CD8-positive, alpha-beta memory T cell (primary cell): Measurements from ENCODE around the gene RPA3. TPM values are rescaled to one million over a fixed set of nuclear protein-coding genes. Genes with fewer than 3 reads are reported as not detected.

Experiments
- CTCF ChIA-PET: fragments of 350-600 bp; sonication (Branson Sonifier 250); formaldehyde crosslinking; loops from one replicate; lab custom pipeline; 2021; ENCODE audit warnings: antibody characterized with exemption; lab: Charles Lee
- POLR2A ChIA-PET: fragments of 350-600 bp; sonication (Branson Sonifier 250); formaldehyde crosslinking; loops from one replicate; lab custom pipeline; 2021; ENCODE audit warnings: antibody characterized with exemption; lab: Charles Lee
- DNase-seq, 5 donors: peaks; one replicate each; pipeline versions ENCODE4 v3.0.0 to v3.0.0-alpha.2; 2020 to 2022; ENCODE audit warnings: mixed read lengths in 1 of 5
- H3K27ac ChIP-seq: one replicate; pipeline ENCODE4 v1.7.0; 2013; ENCODE audit warnings: low read depth, mild to moderate bottlenecking, low read length, moderate library complexity
- H3K27me3 ChIP-seq: 2 replicates; pipeline ENCODE4 v1.7.0; 2013; ENCODE audit warnings: low read length, mild to moderate bottlenecking; ENCODE audit not compliant: insufficient read depth, poor library complexity, severe bottlenecking
- H3K36me3 ChIP-seq: 2 replicates; pipeline ENCODE4 v1.7.0; 2013; ENCODE audit warnings: mild to moderate bottlenecking, low read length, moderate library complexity; ENCODE audit not compliant: insufficient read depth
- H3K4me1 ChIP-seq: 2 replicates; pipeline ENCODE4 v1.7.0; 2013; ENCODE audit warnings: mild to moderate bottlenecking, low read length, moderate library complexity; ENCODE audit not compliant: insufficient read depth
- H3K4me3 ChIP-seq: 2 replicates; pipeline ENCODE4 v1.7.0; 2013; ENCODE audit warnings: mild to moderate bottlenecking, low read length
- H3K9me3 ChIP-seq: 2 replicates; pipeline ENCODE4 v1.7.0; 2013; ENCODE audit warnings: mild to moderate bottlenecking, low read length
- H3K27ac Mint-ChIP-seq, 8 donors: one replicate each; pipeline ENCODE4 v1.8.0; 2020 to 2021; ENCODE audit warnings: mixed read lengths in 8 of 8, mild to moderate bottlenecking in 6 of 8, inconsistent platforms in 3 of 8, moderate library complexity in 3 of 8
- H3K27me3 Mint-ChIP-seq, 2 donors: one replicate each; pipeline ENCODE4 v1.8.0; 2020 to 2021; ENCODE audit warnings: mixed read lengths in 2 of 2, mild to moderate bottlenecking in 1 of 2, moderate library complexity in 1 of 2
- H3K36me3 Mint-ChIP-seq, 3 donors: one replicate each; pipeline ENCODE4 v1.8.0; 2020 to 2021; ENCODE audit warnings: mixed read lengths in 3 of 3, inconsistent platforms in 1 of 3, mild to moderate bottlenecking in 1 of 3
- H3K4me1 Mint-ChIP-seq, 3 donors: one replicate each; pipeline ENCODE4 v1.8.0; 2020 to 2021; ENCODE audit warnings: mixed read lengths in 3 of 3, inconsistent platforms in 1 of 3, mild to moderate bottlenecking in 1 of 3
- H3K4me3 Mint-ChIP-seq, 7 donors: one replicate each; pipeline ENCODE4 v1.8.0; 2020 to 2021; ENCODE audit warnings: mixed read lengths in 7 of 7, mild to moderate bottlenecking in 6 of 7, moderate library complexity in 4 of 7, inconsistent platforms in 2 of 7
- H3K9me3 Mint-ChIP-seq, 5 donors: one replicate each; pipeline ENCODE4 v1.8.0; 2020 to 2022; ENCODE audit warnings: mixed read lengths in 5 of 5, mild to moderate bottlenecking in 3 of 5, moderate library complexity in 2 of 5, inconsistent platforms in 1 of 5
- polyA plus RNA-seq: library from polyadenylated mRNA; unstranded; fragments of 300-500 nt; fragmentation: Illumina TruSeq; gene quantifications from one replicate; pipeline ENCODE4 v1.2.3, GENCODE V29; 2021
- total RNA-seq, 2 experiments: library from RNA; stranded (reverse); gene quantifications; one replicate each; pipeline ENCODE4 v1.2.3, GENCODE V29; 2021

The RPA3 gene
- total and polyA plus RNA-seq, 3 experiments from 2014 or later: 94.9 to 149 (median 145) TPM

DNA sequence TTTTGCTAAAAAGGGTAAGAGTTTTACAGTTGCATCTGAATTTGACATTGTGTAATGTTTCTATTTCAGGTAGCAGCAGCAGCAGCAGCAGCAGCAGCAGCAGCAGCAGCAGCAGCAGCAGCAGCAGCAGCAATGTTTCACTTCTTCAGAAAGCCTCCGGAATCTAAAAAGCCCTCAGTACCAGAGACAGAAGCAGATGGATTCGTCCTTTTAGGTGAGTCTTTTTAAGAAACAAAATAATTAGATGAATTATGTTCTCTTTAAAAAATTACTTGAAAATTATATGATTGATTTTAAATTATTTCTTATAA lies 45.2 kb downstream of the RPA3 start:
- peaks cover 12 to 39% (median 29%) of the 10 kb centered on the region in 3 donors for H3K36me3 Mint-ChIP-seq
- Histone ChIP-seq H3K27ac (no peak overlapping the region), H3K4me1 (peaks cover 20% of the 10 kb centered on the region), H3K9me3 (no peaks in the 10 kb centered on the region), H3K4me3 (no peak overlapping the region), H3K27me3 (no peaks in the 10 kb centered on the region), H3K36me3 (peaks cover 5% of the 10 kb centered on the region)
- POLR2A ChIA-PET: no interaction called here
- no peak for DNase-seq
- H3K4me1 Mint-ChIP-seq: peaks cover 20 to 49% (median 46%) of the 10 kb centered on the region in 3 donors
- H3K27ac Mint-ChIP-seq: peak overlapping the region in 6 of 8 donors; percentile 18 to 83 (median 64)
- no peaks in the 10 kb centered on the region for H3K27me3 Mint-ChIP-seq
- no peak overlapping the region for H3K4me3 Mint-ChIP-seq
- CTCF ChIA-PET: no interaction called here
- H3K9me3 Mint-ChIP-seq: peaks cover 3 to 8% (median 4%) of the 10 kb centered on the region in 5 donors

DNA sequence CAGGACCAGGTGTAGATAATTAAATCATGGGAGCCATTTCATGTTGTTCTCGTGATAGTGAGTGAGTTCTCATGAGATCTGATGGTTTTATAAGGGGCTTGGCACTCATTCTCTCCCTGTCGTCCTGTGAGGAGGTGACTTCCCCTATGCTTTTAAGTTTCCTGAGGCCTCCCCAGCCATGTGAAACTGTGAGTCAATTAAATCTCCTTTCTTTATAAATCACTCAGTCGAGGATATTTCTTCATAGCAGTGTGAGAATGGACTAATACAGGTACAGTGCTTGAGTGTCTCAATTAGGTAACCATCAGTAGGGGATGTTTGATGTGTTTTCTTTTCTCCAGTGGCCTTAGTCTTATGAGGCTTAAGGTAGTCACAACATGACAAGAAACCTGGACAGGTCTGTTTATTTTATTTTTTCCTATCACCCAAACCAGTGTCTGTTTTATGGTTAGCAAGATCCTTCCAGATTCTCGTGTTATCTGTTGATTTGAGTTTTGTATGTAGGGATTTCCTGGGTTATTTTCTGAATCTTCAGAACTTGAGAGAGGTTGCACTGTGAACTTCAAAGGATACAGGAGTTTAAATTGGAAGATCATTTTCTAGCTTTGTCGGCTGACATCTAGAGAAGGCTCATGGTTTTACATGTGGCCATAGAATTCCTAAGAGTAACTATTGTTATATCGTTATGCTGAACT lies 45.7 kb downstream of the RPA3 start:
- Histone ChIP-seq H3K27ac (no peak overlapping the region), H3K9me3 (no peaks in the 10 kb centered on the region), H3K27me3 (no peaks in the 10 kb centered on the region), H3K4me1 (peaks cover 20% of the 10 kb centered on the region), H3K4me3 (no peak overlapping the region), H3K36me3 (peaks cover 5% of the 10 kb centered on the region)
- H3K4me1 Mint-ChIP-seq: peaks cover 20 to 49% (median 46%) of the 10 kb centered on the region in 3 donors
- H3K27me3 Mint-ChIP-seq: no peaks in the 10 kb centered on the region
- ChIA-PET POLR2A (no interaction called here), CTCF (no interaction called here)
- H3K27ac Mint-ChIP-seq: peak overlapping the region; percentile 9 to 83 (median 27)
- H3K9me3 Mint-ChIP-seq: peaks cover 0 to 4% (median 0%) of the 10 kb centered on the region in 5 donors
- no peak for DNase-seq
- H3K36me3 Mint-ChIP-seq: peaks cover 8 to 37% (median 25%) of the 10 kb centered on the region in 3 donors
- H3K4me3 Mint-ChIP-seq: no peak overlapping the region

DNA sequence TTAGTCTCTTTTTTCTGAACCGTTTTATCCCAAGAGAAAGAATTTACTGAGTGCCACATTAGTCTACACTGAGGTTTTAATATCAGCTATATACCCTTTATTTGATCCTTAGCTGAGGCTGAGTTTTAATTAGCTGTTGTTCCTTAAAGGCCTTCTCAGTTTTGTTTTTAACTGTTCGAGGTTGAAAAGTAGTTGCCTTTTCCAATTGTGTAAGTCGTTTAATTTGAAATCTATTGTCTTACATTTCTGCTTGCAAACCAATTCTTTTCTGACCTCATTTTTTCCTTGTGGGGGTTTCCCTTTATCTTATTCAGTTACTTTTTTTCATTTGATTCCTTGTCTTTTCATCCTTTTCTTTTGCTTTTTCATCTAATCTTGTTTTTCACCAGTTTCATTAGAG lies 47.0 kb downstream of the RPA3 start:
- Histone ChIP-seq H3K9me3 (no peaks in the 10 kb centered on the region), H3K4me3 (no peak overlapping the region), H3K4me1 (peaks cover 20% of the 10 kb centered on the region), H3K27ac (no peak overlapping the region), H3K36me3 (peaks cover 5% of the 10 kb centered on the region), H3K27me3 (no peaks in the 10 kb centered on the region)
- ChIA-PET CTCF (interaction anchor here (1.0 kb wide), 1 partner anchor 49 kb away, joined by 3 read pairs; no protein-coding TSS in a partner anchor), POLR2A (no interaction called here)
- Mint-ChIP-seq H3K27me3 (no peaks in the 10 kb centered on the region), H3K4me1 (peaks cover 20 to 54% (median 46%) of the 10 kb centered on the region in 3 donors), H3K4me3 (no peak overlapping the region), H3K9me3 (no peaks in the 10 kb centered on the region), H3K27ac (peak overlapping the region in 5 of 8 donors; percentile 1 to 89 (median 15)), H3K36me3 (peaks cover 8 to 34% (median 23%) of the 10 kb centered on the region in 3 donors)
- no peak for DNase-seq

DNA sequence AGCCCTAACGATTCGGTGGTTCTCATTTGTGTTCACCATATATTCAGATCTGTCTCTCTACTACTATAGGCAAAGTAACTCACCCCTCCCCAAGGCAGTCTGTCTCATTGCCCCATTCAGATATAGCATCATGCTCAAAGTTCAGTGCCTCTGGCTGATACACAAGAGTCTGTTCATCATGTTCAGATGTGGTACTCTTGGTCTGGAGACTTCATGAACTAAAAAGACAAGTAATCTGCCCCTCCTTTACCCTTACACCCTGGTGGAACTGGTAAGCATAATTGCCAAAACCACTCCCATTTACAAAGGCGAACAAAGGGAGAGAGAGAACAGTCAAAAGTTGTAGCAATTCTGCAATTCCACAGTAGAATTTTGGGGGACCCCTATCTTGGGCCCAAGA lies 47.9 kb downstream of the RPA3 start:
- Mint-ChIP-seq H3K36me3 (peaks cover 3 to 27% (median 16%) of the 10 kb centered on the region in 3 donors), H3K4me3 (no peak overlapping the region), H3K4me1 (peaks cover 21 to 60% (median 45%) of the 10 kb centered on the region in 3 donors), H3K27ac (peak overlapping the region in 1 of 8 donors; percentile 41), H3K9me3 (no peaks in the 10 kb centered on the region), H3K27me3 (no peaks in the 10 kb centered on the region)
- Histone ChIP-seq H3K9me3 (no peaks in the 10 kb centered on the region), H3K36me3 (no peaks in the 10 kb centered on the region), H3K4me1 (peaks cover 20% of the 10 kb centered on the region), H3K27ac (no peak overlapping the region), H3K27me3 (no peaks in the 10 kb centered on the region), H3K4me3 (no peak overlapping the region)
- DNase-seq: no peak
- POLR2A ChIA-PET: no interaction called here
- CTCF ChIA-PET: no interaction called here

DNA sequence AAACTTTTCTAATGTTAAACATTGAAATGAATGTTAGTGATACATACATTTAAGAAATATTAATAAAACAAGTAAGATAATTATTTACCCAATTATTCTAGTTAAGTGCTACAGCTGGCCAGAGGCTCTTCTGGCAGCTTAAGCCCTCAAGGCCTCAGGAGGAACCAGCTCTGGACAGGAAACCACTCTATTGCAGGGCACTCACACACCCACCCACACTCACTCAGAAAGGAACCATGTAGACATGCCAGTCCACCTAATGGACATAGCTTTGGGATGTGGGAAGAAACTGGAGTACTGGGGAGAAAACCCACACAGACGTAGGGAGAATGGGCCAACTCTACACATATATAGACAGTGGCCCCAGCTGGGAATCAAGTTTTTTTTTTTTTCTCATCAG lies 49.7 kb downstream of the RPA3 start:
- no peak overlapping the region for H3K27ac ChIP-seq
- Mint-ChIP-seq H3K27me3 (no peaks in the 10 kb centered on the region), H3K27ac (peak overlapping the region in 1 of 8 donors; percentile 68), H3K9me3 (no peaks in the 10 kb centered on the region), H3K4me1 (peaks cover 30 to 64% (median 57%) of the 10 kb centered on the region in 3 donors), H3K36me3 (peaks cover 4 to 15% (median 10%) of the 10 kb centered on the region in 3 donors), H3K4me3 (no peak overlapping the region)
- no peak overlapping the region for H3K4me3 ChIP-seq
- no peaks in the 10 kb centered on the region for H3K9me3 ChIP-seq
- H3K4me1 ChIP-seq: peaks cover 20% of the 10 kb centered on the region
- CTCF ChIA-PET: no interaction called here
- POLR2A ChIA-PET: no interaction called here
- H3K36me3 ChIP-seq: no peaks in the 10 kb centered on the region
- no peak for DNase-seq
- no peaks in the 10 kb centered on the region for H3K27me3 ChIP-seq

DNA sequence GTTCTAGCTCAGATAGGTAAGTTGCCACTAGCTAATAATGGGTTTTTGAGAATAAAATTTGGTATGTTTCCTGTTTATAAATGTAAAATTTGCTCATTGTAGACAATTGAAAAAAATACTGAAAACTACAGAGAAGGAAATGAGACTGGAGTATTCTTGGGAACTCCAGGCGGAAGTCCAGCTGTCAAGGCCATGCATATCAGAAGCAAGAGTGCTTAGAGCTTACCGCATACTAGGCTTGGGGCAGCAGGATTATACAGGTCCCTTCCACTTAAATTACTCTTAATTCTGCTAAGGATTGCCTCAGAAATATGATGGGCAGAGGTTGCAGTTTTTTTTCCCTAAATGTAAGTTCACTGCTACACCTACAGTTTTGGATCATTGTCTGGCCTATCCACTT lies 51.2 kb downstream of the RPA3 start:
- H3K4me1 ChIP-seq: peaks cover 12% of the 10 kb centered on the region
- Mint-ChIP-seq H3K9me3 (no peaks in the 10 kb centered on the region), H3K36me3 (peaks cover 4 to 7% (median 6%) of the 10 kb centered on the region in 3 donors), H3K4me3 (no peak overlapping the region), H3K4me1 (peaks cover 28 to 57% (median 52%) of the 10 kb centered on the region in 3 donors), H3K27ac (no peak overlapping the region), H3K27me3 (no peaks in the 10 kb centered on the region)
- no peak overlapping the region for H3K4me3 ChIP-seq
- ChIA-PET POLR2A (no interaction called here), CTCF (interaction anchor here (1.6 kb wide), 1 partner anchor 21 kb away, joined by 3 read pairs; no protein-coding TSS in a partner anchor)
- no peak for DNase-seq
- H3K27me3 ChIP-seq: no peaks in the 10 kb centered on the region
- no peak overlapping the region for H3K27ac ChIP-seq
- H3K9me3 ChIP-seq: no peaks in the 10 kb centered on the region
- H3K36me3 ChIP-seq: no peaks in the 10 kb centered on the region

DNA sequence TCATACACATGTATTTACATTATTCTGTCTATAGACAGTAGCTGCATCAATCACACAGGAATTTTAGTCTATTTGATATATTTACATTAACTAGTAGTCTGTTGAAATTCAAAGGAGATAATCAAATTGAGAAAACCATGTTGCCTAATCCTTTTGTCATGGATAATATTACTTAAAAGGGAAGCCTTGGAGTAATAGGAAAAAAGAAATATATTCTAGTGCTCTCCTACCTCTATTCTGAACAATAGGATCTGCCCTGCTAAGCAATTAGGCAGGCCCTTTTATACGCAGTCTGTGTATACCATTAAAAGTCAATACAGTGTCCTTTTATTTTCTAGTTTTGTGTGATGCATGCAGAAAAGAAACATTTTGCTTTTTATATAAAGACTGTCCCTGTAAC lies 53.4 kb downstream of the RPA3 start:
- no peak overlapping the region for H3K4me3 Mint-ChIP-seq
- no peak overlapping the region for H3K27ac Mint-ChIP-seq
- Histone ChIP-seq H3K36me3 (no peaks in the 10 kb centered on the region), H3K27me3 (no peaks in the 10 kb centered on the region), H3K4me3 (no peak overlapping the region), H3K27ac (no peak overlapping the region), H3K4me1 (no peaks in the 10 kb centered on the region), H3K9me3 (no peaks in the 10 kb centered on the region)
- peaks cover 29 to 51% (median 46%) of the 10 kb centered on the region in 3 donors for H3K4me1 Mint-ChIP-seq
- peaks cover 4 to 9% (median 8%) of the 10 kb centered on the region in 3 donors for H3K36me3 Mint-ChIP-seq
- peaks cover 0 to 2% (median 0%) of the 10 kb centered on the region in 5 donors for H3K9me3 Mint-ChIP-seq
- no peaks in the 10 kb centered on the region for H3K27me3 Mint-ChIP-seq
- ChIA-PET POLR2A (no interaction called here), CTCF (no interaction called here)
- no peak for DNase-seq

DNA sequence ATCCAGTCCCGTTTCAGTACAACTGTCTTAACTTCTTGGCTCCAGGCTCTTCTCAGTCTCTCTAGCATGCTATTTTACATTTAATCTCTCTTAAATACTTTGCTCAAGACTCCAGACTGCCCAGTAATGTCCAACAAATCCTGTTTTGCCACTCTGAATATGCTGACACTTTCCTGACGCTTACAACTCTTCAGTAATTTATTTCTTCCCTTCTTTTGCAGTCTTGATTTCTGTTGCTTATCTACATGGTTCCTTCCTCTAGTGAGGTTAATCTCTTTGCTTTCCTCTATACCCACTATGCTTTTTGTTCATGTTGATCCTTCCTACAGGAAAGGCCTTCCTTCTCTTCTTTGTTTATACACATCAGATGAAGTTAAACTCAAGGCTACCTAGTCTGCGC lies 54.1 kb downstream of the RPA3 start:
- DNase-seq: no peak
- H3K27me3 ChIP-seq: no peaks in the 10 kb centered on the region
- POLR2A ChIA-PET: no interaction called here
- H3K27ac ChIP-seq: no peak overlapping the region
- no peaks in the 10 kb centered on the region for H3K36me3 ChIP-seq
- H3K9me3 ChIP-seq: no peaks in the 10 kb centered on the region
- peak overlapping the region in 1 of 8 donors; percentile 38 for H3K27ac Mint-ChIP-seq
- CTCF ChIA-PET: no interaction called here
- H3K4me3 ChIP-seq: no peak overlapping the region
- peaks cover 0 to 9% (median 5%) of the 10 kb centered on the region in 5 donors for H3K9me3 Mint-ChIP-seq
- H3K4me1 ChIP-seq: no peaks in the 10 kb centered on the region
- H3K27me3 Mint-ChIP-seq: no peaks in the 10 kb centered on the region
- H3K4me1 Mint-ChIP-seq: peaks cover 36 to 51% (median 48%) of the 10 kb centered on the region in 3 donors
- peaks cover 11 to 12% (median 11%) of the 10 kb centered on the region in 3 donors for H3K36me3 Mint-ChIP-seq
- H3K4me3 Mint-ChIP-seq: no peak overlapping the region
